PC-9 (cell line): Measurements from ENCODE around the gene PRPF38A. TPM values are rescaled to one million over a fixed set of nuclear protein-coding genes. Genes with fewer than 3 reads are reported as not detected.

ENCODE experiments used
- BruUV-seq: library from RNA; stranded (reverse); fragments of 400-500 nt; replicated peaks from 2 replicates; lab custom pipeline; 2021; lab: Mats Ljungman, UMichigan
- CTCF ChIA-PET: fragments of 300-600 bp; sonication (Branson Sonifier 250); formaldehyde crosslinking; loops from one replicate; lab custom pipeline; 2022; ENCODE audit warnings: antibody characterized with exemption; lab: Charles Lee
- POLR2A ChIA-PET: fragments of 300-600 bp; sonication (Branson Sonifier 250); formaldehyde crosslinking; loops from one replicate; lab custom pipeline; 2022; ENCODE audit warnings: antibody characterized with exemption; ENCODE audit not compliant: unreplicated experiment; lab: Charles Lee
- DNase-seq, 2 experiments: peaks; one replicate each; pipeline versions ENCODE4 v3.0.0 to v3.0.0-alpha.2; 2015 to 2022; ENCODE audit warnings: mixed read lengths in 1 of 2
- H2AFZ ChIP-seq: fragments of 200-600 bp; sonication (generic); 2 replicates; pipeline ENCODE4 v1.8.1; 2017; ENCODE audit warnings: antibody characterized with exemption
- H3F3A ChIP-seq: fragments of 200-600 bp; sonication (generic); 2 replicates; pipeline ENCODE4 v1.8.1; 2017; ENCODE audit warnings: antibody characterized with exemption, mild to moderate bottlenecking, low read depth; ENCODE audit not compliant: insufficient read depth
- H3K27ac ChIP-seq: fragments of 200-600 bp; sonication (generic); 2 replicates; pipeline ENCODE4 v1.6.1; 2016; ENCODE audit warnings: mixed run types
- H3K27me3 ChIP-seq: fragments of 200-600 bp; sonication (generic); 2 replicates; pipeline ENCODE4 v1.6.1; 2016; ENCODE audit warnings: low read depth, mixed run types; ENCODE audit not compliant: insufficient read depth
- H3K36me3 ChIP-seq: fragments of 200-600 bp; sonication (generic); 2 replicates; pipeline ENCODE4 v1.6.1; 2016; ENCODE audit warnings: low read depth, mixed run types
- H3K4me1 ChIP-seq: fragments of 200-600 bp; sonication (generic); replicated peaks from 2 replicates; pipeline ENCODE4 v1.6.1; 2016; ENCODE audit warnings: mixed run types; ENCODE audit not compliant: insufficient read depth
- H3K4me2 ChIP-seq: fragments of 200-600 bp; sonication (generic); 2 replicates; pipeline ENCODE4 v1.6.1; 2017; ENCODE audit warnings: mixed run types
- H3K4me3 ChIP-seq: fragments of 200-600 bp; sonication (generic); 2 replicates; pipeline ENCODE4 v1.6.1; 2016; ENCODE audit warnings: mixed run types
- H3K79me2 ChIP-seq: fragments of 200-600 bp; sonication (generic); 2 replicates; pipeline ENCODE4 v1.6.1; 2017; ENCODE audit warnings: low read depth, mixed run types
- H3K9me2 ChIP-seq: fragments of 200-600 bp; sonication (generic); 2 replicates; pipeline ENCODE4 v1.8.1; 2017; ENCODE audit warnings: mild to moderate bottlenecking; ENCODE audit not compliant: insufficient read depth
- H3K9me3 ChIP-seq: fragments of 200-600 bp; sonication (generic); 2 replicates; pipeline ENCODE4 v1.8.1; 2016; ENCODE audit warnings: low read depth; ENCODE audit not compliant: insufficient read depth
- H4K20me1 ChIP-seq: fragments of 200-600 bp; sonication (generic); 2 replicates; pipeline ENCODE4 v1.8.1; 2017; ENCODE audit not compliant: insufficient read depth
- EZH2 ChIP-seq: fragments of 200-600 bp; sonication (generic); IDR thresholded peaks from 2 replicates; pipeline ENCODE4 v1.8.0; 2017; ENCODE audit warnings: antibody characterized with exemption, low read depth
- intact Hi-C: fragments of 100-400 bp; cut with micrococcal nuclease; formaldehyde crosslinking; loops from one replicate; pipeline ENCODE4 v1.10.0; 2022; ENCODE audit not compliant: unreplicated experiment
- total RNA-seq: library from RNA; stranded (reverse); gene quantifications from 2 replicates; pipeline ENCODE4 v1.2.3, GENCODE V29; 2021
- TF ChIP-seq, protein P1 (sequence below): fragments of 200-600 bp; sonication (generic); conservative IDR thresholded peaks from 2 replicates; pipeline ENCODE4 v1.6.1; 2017; ENCODE audit warnings: mixed run types, antibody characterized with exemption, mild to moderate bottlenecking, moderate library complexity

Gene PRPF38A
- total RNA-seq, 1 experiment from 2014 or later = 57.2 TPM

DNA sequence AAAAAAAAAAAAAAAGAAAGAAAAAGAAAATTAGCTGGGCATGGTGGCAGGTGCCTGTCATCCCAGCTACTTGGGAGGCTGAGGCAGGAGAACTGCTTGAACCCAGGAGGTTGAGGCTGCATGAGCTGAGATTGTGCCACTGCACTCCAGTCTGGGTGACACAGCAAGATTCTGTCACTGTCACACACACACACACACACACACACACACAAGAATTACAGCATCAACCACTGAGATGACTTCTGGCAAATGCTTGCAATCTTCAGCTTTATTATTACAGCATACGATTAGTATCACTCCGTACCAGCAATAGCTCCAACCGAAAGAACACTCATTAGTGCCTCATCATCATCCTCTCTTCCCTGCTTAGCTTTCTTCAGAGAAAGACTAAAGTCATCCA, 4.8 kb upstream of the PRPF38A start:
- Histone ChIP-seq H3K27me3 (no peaks in the 10 kb centered on the region), H3K79me2 (peaks cover 21% of the 10 kb centered on the region), H3K4me1 (peaks cover 12% of the 10 kb centered on the region; the same call in 1 of the 2 replicates), H3K4me2 (no peak overlapping the region), H3F3A (no peaks in the 10 kb centered on the region), H4K20me1 (no peaks in the 10 kb centered on the region), H3K9me2 (no peaks in the 10 kb centered on the region), H2AFZ (no peak overlapping the region), H3K4me3 (no peak overlapping the region), H3K27ac (no peak overlapping the region), H3K36me3 (peaks cover 4% of the 10 kb centered on the region; the same call in 1 of the 2 replicates), H3K9me3 (no peaks in the 10 kb centered on the region)
- ChIA-PET CTCF (no interaction called here), POLR2A (no interaction called here)
- no TSS peak for BruUV-seq
- intact Hi-C loops = loop anchor here (5.0 kb wide), 1 partner anchor 798 kb away; the partner anchor contains the start of gene CPT2
- TF ChIP-seq EZH2 = no peak
- TF ChIP-seq, protein P1, sequence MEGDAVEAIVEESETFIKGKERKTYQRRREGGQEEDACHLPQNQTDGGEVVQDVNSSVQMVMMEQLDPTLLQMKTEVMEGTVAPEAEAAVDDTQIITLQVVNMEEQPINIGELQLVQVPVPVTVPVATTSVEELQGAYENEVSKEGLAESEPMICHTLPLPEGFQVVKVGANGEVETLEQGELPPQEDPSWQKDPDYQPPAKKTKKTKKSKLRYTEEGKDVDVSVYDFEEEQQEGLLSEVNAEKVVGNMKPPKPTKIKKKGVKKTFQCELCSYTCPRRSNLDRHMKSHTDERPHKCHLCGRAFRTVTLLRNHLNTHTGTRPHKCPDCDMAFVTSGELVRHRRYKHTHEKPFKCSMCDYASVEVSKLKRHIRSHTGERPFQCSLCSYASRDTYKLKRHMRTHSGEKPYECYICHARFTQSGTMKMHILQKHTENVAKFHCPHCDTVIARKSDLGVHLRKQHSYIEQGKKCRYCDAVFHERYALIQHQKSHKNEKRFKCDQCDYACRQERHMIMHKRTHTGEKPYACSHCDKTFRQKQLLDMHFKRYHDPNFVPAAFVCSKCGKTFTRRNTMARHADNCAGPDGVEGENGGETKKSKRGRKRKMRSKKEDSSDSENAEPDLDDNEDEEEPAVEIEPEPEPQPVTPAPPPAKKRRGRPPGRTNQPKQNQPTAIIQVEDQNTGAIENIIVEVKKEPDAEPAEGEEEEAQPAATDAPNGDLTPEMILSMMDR = no peak
- DNase-seq = no peak

DNA sequence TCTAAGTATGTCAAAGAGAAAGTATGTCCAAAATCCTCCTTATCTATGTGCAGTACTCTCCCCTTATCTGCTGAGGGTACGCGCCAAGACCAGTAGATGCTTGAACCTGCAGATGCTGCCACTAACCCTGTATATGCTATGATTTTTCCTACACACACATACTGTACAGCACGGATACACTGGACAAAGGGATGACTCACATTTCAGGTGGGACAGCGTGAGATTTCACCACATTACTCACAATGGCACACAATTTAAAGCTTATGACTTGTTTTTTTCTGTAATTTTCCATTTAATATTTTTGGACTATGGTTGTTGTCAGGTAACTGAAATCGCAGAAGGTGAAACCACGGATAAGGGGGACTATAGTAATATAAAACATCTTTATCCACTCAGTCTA, 4.3 kb upstream of the PRPF38A start:
- H3K36me3 ChIP-seq = 0 out of 2 replicates have a peak, but pooled peaks cover under 1% of the 10 kb centered on the region
- POLR2A ChIA-PET = no interaction called here
- CTCF ChIA-PET = no interaction called here

GRCh38 chr1:52402860-52403240, 1.6 kb upstream of the PRPF38A start:
- Histone ChIP-seq H2AFZ (peak overlapping the region; percentile 95; the same call in 1 of the 2 replicates), H3K36me3 (0 out of 2 replicates have a peak, but pooled peaks cover 7% of the 10 kb centered on the region), H3K27ac (peak overlapping the region; percentile 83; the same call in 1 of the 2 replicates), H3K9me3 (no peaks in the 10 kb centered on the region), H3K4me2 (peak overlapping the region; percentile 86), H3K4me3 (peak overlapping the region; percentile 78), H3K79me2 (peaks cover 53% of the 10 kb centered on the region), H3K27me3 (no peaks in the 10 kb centered on the region), H3F3A (no peaks in the 10 kb centered on the region), H4K20me1 (no peaks in the 10 kb centered on the region), H3K4me1 (peaks cover 22% of the 10 kb centered on the region), H3K9me2 (no peaks in the 10 kb centered on the region)
- POLR2A ChIA-PET = no interaction called here
- BruUV-seq = no TSS peak
- CTCF ChIA-PET = no interaction called here
- intact Hi-C loops = loop anchor here (1.0 to 5.0 kb wide), 2 partner anchors 283 to 794 kb away; partner anchors contain the start of gene CPT2
- TF ChIP-seq, protein P1 = no peak
- TF ChIP-seq EZH2 = no peak
- no peak for DNase-seq

More for the DNA sequence above, 4.3 kb upstream of the PRPF38A start:
- Histone ChIP-seq H3K79me2 (peaks cover 26% of the 10 kb centered on the region), H4K20me1 (no peaks in the 10 kb centered on the region), H2AFZ (no peak overlapping the region), H3K9me3 (no peaks in the 10 kb centered on the region), H3K27me3 (no peaks in the 10 kb centered on the region), H3K27ac (no peak overlapping the region), H3K4me3 (no peak overlapping the region), H3K4me1 (peaks cover 12% of the 10 kb centered on the region; the same call in 1 of the 2 replicates), H3K9me2 (no peaks in the 10 kb centered on the region), H3F3A (no peaks in the 10 kb centered on the region), H3K4me2 (no peak overlapping the region)
- intact Hi-C loops = loop anchor here (5.0 kb wide), 1 partner anchor 797 kb away; the partner anchor contains the start of gene CPT2
- no peak for DNase-seq
- BruUV-seq = no TSS peak
- TF ChIP-seq, protein P1 = no peak
